Superior temporal gyrus (tissue), 1 donor: ENCODE data around the gene KRT74.

Experiments used
- DNase-seq: peaks from one replicate; pipeline ENCODE4 v3.0.0-alpha.2; 2016; ENCODE audit errors: extremely low spot score

The KRT74 gene

DNA sequence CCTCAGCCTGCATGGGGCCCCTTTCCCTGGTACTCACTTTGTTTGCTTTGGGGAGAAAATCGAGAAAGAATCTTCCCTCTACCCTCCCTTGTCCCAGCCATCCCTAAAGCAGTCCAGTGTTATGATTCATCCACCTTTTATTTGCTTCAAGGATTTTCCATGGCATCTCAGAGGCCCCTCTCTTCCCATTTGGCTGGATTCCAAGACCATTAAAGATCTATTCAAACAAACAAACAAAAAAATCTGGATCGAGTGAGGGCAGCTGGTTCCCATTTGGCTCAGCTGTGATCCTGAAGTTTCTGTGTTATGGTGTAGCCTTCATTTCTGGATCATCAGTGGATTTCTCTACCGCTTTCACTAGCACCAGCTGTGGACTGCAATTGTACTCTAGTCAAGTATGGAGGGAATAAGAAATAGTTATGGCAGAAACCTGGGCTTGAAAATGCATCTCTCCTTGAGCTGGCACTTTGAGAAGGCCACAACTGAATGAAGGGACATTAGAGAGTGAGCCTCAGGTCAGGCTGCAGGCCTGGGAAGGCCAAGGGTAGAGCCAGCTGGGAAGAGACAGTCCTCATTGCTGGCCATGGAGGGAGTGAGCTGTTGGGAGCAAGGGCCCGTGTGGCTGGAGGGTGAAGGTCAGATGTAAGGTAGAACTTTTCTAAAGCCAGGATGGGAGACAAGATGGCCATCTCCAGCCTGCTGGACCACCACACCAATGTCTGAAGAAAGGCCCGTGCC lies 34.4 kb downstream of the KRT74 start:
- no peak for DNase-seq

DNA sequence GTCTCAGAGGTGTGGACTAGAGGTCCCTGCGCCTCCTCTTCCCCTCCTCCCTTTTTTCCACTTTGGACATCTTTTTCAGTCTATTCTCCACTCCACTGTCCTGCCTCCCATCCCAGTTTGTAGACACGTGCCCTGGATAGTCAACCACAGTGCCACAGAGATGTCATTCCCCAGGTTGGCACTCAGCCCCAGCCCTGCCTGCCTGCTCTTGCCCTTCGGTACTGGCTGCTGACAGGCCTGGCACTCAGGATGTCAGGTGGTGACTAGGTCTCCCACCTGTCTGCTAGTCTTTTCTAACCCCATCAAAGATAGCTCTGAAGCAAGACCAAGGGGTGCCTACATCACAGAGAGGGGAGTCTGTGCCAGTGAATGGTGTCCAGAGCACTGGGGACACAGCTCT lies 36.5 kb downstream of the KRT74 start:
- no peak for DNase-seq

DNA sequence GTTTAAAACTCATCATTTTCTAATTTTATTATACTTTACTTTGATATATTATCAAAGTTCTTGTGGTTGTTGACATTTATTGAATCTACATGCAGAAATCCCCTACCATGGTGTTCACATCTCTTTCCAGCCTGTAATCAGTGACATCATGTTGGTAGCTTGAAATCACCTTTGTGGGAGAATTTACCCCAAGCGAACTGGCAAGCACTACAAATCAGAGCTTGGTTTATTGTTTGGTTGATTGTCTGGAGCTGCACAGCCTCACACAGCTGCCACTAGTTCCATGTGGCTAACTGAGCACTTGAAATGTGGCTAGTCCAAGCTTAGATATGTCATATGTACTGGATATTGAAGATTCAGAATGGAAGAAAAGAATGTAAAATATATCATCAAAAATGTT lies 38.1 kb downstream of the KRT74 start:
- no peak for DNase-seq

DNA sequence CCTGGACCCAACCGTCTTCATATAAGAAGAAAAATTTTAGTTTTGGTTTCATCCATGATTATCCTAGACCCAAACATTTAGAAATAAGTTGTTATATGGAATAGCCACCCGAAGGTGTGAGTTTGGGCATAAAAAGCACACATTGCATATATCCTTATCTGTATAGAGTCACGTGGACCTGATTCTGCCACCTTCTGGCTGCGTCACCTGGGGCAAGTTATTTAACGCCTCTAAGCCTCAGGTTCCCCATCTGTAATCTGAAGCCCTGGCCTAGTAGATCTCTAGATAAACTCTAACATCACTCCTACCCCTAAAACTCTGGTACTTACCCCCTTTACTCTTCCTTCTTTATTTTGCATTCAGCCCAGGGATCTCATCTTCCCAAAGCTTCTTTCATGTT lies 39.2 kb downstream of the KRT74 start:
- no peak for DNase-seq

DNA sequence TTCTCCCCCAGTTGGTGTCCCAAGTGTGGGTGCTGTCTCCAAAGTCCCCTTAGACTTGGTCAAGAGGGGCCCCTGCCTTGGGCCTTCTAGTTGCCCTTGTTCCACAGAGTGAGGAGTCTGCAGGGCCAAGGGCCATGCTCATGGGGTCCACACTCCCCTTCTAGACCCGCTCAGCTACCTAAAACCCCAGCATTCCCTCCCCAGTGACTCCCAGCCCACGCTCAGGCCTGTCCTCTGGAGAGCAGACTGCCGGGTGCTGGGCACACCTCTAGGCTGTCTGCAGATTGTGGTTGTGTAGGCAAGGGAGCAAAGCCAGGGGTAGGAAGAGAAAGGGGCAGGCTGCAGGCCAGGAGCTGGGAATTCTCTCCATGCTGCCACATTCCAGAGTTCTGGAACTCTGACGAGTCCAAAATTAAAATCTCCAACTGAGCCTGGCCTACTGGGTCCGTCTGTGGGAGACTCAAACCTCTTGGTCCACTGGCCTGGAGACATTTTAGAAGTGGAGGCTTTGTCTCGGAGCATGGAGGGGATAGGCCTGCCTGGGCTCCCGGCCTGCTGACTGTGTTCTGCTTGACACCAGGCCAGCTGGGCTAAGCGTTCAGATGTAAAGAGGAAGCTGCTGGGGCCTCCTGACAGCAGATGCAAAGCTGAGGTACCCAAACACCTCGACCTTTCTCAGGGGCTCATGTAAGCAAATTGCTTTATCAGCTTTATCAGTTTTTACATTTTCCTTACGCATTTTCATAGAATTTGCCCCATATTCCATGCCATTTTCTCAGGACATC lies 39.8 kb downstream of the KRT74 start:
- DNase-seq = no peak

DNA sequence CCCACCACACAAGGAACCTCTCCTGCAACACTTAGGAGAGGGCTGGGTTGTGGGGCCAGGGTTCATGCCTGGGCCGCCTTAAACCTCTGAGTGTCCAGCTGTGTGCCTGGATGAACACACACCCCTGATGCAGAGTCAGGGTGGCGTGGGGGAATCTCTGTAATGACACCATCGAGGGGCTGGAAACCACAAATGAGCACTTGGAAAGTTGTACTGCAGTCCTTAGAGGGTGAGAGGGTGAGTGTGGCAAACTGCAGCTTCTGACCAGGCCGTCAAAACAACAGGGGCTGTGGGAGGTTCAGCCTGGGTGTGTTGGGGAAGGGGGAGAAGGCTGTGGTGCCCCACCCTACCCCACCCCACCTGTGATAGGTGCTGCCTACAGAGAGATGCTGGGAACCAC lies 41.0 kb downstream of the KRT74 start:
- DNase-seq = no peak

DNA sequence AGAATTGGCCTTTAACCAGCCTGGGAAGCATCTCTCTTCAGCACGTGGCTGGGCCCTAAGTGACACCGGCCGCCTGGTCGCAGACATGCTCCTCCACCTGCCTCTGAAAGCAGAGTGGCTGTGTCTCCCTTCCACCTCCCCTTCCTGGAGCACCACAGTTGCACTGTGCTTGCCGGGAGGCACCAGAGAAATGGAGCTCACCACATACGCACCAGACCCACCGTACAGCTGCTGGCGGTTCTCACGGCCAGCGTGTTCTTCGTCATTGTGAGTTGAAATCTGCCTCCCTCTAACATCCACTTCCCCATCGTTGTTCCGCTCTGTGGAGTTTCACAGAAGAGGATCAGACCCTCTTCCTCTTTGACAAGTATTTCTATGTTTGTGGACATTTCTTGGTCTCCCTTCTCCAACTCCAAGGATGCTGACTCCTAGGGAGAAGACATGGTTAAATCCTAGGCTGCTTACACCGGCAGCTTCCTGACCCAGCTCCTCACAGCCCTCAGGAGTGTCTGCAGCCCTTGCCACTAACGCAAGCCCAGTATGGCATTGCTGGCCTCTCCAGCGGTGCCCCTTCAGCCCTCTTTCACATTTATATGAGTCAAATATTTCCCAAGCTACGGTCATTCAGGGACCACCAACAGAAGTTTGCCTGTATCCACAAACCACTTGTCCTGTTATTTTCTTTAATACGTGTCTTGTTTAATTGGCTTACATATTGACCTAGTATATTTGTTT lies 41.9 kb downstream of the KRT74 start:
- no peak for DNase-seq

DNA sequence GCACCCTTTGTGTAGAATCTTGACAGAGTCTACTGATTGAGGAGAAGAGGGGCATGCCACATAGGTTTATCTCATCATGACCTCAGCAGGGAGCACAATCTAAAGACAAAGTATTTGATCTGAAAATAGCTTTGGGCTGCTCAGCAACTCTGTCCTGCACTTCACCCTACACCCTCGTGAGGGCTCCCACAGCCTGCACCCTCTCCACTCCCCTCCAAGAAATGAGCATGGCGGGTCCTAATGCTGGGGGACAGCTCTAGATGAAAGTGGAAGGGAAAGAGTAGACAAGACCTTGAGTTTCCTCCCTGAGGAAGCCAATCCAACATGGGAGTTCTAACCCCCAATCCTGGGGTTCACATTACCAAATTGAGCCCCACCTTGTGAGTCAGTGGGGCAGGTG lies 42.7 kb downstream of the KRT74 start:
- no peak for DNase-seq

DNA sequence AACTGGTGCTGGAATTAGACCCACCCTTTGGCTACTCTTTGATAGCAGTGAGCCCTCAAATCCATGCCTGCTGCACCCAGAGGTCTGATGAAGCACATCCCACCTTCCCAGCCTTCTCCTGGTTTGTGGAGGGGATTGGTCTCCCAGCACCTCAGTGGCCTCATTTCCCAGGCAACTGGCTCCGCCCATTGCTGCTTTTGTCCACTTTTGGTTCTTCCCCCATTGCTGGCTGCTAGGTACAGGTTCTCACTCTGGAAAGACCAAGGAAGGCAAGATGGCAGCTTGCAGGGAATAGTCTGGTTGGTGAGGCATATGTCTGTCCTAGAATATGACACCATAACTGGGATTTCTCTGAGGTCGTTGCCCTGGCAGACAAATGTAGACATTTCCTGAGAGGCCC lies 43.3 kb downstream of the KRT74 start:
- DNase-seq = no peak

DNA sequence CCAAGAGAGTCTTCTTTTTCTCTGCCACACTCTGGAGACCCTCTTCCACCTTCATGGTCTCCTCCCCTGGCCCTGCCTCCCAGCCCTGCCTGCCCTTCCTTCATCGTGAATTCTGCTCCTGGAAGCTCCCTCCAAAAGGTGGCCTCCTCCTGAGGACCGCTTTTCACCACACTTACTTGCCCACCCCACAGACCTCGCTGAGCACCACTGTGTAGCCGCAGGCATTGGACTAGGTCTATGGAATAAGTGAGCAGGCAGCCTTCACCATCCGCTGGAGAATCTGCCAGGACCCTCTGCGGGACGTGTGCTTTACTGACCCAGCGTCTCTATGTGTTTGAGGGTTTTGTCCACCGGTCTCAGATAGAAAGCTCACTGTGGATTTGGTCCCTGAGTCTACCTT lies 43.8 kb downstream of the KRT74 start:
- DNase-seq = no peak

DNA sequence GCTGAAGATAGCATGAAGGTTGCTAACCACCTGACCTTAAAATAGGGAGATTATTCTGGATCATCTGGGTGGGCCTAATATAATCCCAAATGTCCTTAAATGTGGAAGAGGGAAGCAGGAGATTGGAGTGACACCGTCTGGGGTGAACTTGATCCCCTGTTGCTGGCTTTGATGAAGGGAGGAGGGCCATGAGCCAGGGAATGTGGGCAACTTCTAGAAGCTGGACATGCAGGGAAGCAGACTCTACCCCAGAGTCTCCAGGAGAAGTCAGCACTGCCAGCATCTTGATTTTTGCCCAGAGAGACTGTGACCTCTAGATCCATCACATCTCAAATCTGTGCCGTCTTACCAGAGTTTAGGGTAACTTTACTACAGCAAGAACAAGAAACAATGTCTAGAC lies 44.2 kb downstream of the KRT74 start:
- DNase-seq = no peak

DNA sequence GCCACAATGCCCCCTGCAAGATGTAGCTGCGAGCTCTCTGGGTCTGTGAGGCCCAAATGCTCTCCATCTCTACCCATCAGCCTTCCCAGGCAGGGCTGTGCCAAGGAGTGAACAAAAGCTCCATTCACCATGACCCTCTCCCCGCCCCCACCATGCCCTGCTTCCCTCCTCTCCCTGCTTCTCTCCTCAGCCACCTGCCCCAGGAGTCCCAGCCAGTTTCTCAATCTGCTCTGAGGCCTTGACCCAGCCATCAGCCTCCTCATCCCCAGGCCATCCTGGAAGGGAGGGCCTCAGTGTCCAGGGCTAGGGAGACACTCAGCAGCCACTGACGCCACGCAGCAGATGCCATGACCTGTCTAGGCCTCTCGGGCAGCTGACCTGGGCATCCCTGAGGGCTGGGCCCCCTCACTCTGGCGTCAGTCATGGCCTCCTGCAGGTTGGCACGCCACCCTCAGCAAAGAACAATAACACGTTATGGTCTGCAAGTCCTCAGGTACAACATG lies 45.0 kb downstream of the KRT74 start:
- DNase-seq = peak; percentile 73

DNA sequence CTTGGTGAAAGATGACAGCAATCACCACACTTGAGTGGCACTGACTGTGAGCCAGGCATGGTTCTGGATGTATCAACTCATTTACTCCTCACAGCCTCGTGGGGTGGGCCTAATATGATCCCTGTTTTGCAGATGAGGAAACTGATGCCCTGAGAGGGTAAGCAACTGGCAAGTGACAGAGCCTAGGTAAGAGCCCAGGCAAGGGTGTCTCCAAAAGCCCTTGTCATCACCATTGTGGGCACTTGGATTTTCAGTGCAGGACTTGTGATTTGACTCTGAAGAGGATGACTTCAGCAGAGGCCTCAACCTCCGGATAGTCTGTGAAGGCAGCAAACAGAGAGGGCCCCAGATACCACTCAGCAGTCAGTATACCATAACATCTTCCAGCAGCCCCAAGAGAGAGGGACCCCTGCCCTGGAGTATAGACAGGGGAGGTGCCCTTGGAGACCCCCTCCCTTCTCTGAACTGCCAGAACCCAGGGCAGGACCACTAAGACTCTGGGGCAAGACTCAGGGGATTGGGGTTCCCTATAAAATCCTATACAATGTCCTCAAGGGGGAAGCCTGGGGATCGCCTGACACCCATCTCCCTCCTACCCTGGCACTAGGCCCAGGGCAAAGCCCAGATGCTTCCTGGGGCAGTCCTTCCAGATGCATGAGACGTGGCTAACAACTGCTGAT lies 46.4 kb downstream of the KRT74 start:
- DNase-seq = no peak

DNA sequence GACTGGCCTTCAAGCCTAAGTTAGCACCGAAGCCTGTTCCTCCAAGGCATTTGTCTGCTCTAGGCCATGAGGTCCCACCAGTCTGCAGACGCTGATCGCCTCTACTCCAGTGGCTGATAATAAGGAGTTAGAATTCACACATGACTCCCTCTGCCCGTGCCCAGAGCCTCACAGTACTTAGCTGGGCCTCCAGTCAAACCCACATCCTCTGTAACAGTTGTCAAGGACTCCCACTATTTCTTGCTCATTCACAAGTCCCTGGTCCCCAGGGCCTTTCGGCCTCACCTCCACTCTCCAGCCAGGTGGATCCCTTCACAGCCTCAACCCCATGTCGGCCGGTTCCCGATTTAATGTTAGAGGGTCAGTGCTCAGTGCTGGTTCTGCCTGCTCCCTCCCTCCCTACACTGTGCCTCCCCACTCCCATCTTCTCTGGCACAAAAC lies 47.1 kb downstream of the KRT74 start:
- no peak for DNase-seq

DNA sequence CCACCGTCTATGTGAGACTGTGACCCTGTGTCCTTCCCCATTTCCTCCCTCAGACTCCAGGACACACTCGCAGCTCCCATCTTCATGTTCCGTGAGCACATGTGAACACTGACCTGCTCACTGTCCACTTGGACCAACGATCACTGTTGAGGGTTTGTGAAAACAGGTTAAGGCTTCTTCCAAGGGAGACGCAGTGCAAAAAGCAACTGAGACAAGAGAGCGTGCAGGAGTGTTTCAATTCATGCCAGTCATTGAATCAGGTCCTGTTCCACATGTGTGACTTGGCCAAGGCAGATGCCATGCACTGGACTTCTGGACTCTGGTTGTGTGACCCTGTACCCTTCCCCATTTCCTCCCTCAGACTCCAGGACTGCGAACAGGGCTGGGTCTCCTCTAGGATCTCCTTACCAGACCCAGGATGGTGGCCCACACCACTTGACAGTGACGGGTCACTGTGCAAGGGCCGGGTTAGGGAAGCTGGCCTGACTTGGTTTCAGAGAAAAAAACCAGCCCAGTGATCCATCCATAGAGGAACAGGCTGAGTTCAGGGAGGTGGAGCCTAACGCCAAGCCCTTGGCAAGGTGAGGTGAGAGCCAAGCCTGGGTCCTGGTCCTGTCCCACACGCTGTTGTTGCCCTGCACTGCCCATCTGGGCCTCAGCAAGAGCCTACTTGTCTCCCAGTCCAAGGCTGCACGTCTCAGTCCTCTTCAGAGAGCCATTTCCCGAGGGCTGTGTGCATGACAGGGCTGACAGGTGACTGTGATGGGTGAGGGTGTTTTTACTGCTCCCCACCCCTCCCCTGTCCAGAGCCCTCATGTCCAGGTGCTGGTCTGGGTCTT lies 47.8 kb downstream of the KRT74 start:
- no peak for DNase-seq

DNA sequence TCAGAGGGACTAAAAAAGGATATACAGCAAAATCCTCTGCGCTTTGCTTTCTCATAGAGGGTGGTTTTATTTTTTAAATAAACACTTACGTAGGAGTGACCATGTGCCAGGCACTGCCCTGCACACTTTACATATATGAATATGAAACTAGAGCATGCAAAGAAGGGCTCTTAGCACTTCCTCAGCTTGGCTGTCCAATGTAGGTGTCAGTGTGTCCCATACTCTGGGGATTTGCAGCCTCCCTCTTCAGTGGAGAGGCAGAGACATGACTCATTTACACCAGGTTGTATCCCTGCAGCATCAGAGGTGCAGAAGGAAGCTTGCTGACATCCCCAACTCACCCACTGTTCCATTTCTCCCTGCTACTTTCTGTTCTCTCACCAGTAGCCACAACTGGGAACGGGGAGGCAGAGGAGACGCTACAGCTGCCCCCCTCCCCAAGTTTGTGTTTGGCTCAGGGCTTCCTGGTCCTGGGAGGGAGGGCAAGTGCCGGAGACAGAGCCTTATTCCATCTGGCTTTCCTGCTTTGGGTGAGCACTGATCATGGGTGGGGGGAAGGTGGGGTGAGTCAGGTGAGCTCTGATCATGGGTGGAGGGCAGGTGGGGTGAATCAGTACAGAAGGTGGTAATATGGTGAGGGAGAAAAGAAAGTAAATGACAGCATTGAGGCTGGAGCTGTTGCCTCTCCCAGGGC lies 48.6 kb downstream of the KRT74 start:
- DNase-seq = no peak

DNA sequence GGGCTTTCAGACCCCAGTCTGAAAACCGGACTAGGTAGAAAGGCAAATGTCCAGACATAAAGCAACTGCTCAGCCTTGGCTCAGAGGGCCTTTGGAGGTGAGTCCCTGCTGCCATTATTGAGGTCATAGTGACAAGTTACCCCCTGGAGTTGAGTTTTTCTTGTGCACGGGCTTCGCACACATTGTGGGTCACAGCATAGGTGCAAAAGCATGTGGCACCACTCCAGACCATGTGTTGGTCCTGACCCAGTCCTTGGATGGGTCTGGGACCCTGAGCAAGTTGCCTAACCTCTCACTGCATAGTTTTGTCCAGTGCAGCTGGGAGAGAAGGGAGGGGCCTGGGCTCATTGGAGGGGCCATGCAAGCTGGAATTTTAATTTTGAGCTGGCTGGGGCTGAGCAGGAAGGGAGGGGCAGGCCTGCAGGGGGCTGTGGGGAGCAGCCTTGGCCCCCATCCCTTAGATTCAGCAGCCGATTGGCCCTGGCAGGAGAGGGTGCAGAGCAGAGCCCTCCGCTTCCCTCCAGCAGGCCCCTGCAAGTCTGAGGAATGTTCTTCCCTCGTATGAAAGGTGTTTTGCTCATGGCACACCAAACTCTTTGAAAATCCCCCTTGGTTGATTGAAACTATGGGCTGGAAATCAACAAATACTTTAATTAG lies 49.3 kb downstream of the KRT74 start:
- DNase-seq = no peak

DNA sequence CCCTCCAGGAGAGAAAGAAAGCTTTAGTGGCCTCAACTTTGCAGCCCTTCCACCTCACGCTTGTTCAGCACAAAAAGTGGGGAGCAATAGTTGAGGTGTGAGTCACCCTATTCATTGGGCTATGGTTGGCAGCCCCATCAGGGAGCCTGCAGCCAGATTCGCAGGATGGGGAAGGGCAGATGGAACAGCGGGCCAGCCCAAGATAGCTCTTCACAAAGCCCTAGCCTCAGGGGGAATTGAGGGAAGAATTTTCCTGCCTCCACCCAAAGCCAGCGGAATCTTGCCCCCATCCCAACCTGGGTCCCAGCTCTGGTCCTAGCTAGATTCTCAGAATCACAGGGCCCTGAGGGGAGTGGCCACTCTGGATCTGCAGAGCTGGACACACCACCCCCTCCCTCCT lies 49.8 kb downstream of the KRT74 start:
- no peak for DNase-seq

DNA sequence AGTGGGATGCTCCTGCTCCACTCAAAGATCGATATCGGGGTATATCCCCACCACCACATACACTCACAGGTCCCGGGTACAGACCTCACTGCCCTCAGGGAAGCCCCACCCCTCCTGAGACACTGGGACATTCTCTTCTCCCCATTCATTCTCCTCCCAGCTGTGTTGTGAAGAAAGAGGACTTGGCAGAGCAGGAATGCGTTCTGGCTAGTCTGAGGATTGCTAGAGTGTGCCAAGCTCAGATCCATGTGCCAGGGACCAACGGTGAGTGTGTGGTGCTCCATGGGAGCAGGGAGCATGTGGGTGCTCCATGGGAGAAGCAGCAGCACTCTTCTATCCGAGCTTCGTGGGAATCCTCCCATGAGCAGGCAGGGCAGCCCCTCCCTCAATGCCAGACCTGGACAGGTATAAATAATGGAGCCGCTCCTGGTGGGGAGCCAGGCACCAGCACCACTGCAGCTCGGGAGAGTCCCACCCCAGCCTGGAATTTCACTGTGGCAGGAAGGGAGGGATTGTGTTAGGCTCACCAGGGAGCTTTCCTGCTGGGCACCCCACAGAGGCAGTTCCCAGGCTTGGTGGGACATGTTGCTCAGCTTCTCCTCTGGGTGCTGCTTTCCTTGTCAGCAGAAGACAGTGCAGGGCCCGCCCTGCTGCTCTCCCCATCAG lies 51.2 kb downstream of the KRT74 start:
- no peak for DNase-seq
